Raji (cell line): ENCODE measurements around the gene BIRC3.

Experiments
- POLR2A ChIP-seq: IDR thresholded peaks from 2 replicates; pipeline ENCODE4 v1.6.1; 2011; ENCODE audit warnings: low read depth, low read length, control low read depth; ENCODE audit not compliant: insufficient read depth

Gene BIRC3

GRCh38 chr11:102312667-102313066, 4.6 kb upstream of the BIRC3 start:
- TF ChIP-seq POLR2A: no peak

- TF ChIP-seq POLR2A: no peak
Observed at GRCh38 chr11:102313238-102313940, 3.9 kb upstream of the BIRC3 start.

- TF ChIP-seq POLR2A: no peak
Observed at GRCh38 chr11:102314784-102315183, 2.5 kb upstream of the BIRC3 start.

- no peak for TF ChIP-seq POLR2A
Observed at GRCh38 chr11:102316346-102316904, 859 bp upstream of the BIRC3 start.

GRCh38 chr11:102317768-102318103, 452 bp downstream of the BIRC3 start:
- no peak for TF ChIP-seq POLR2A

- peak; percentile 50; the same call in 1 of the 2 replicates for TF ChIP-seq POLR2A
Observed at GRCh38 chr11:102318469-102318868, 1.2 kb downstream of the BIRC3 start.

GRCh38 chr11:102319544-102319943, 2.3 kb downstream of the BIRC3 start:
- no peak; the same call in 1 of the 2 replicates for TF ChIP-seq POLR2A

GRCh38 chr11:102320188-102320587, 2.9 kb downstream of the BIRC3 start:
- 0 out of 2 replicates have a peak, but pooled peaks have one; percentile 12 for TF ChIP-seq POLR2A

- no peak for TF ChIP-seq POLR2A
Observed at GRCh38 chr11:102320679-102321078, 3.4 kb downstream of the BIRC3 start.

GRCh38 chr11:102322560-102322959, 5.3 kb downstream of the BIRC3 start:
- TF ChIP-seq POLR2A: no peak

GRCh38 chr11:102323542-102324251, 6.4 kb downstream of the BIRC3 start:
- no peak for TF ChIP-seq POLR2A

GRCh38 chr11:102325088-102325487, 7.8 kb downstream of the BIRC3 start:
- no peak for TF ChIP-seq POLR2A

GRCh38 chr11:102328748-102329147, 11.5 kb downstream of the BIRC3 start:
- TF ChIP-seq POLR2A: no peak

- TF ChIP-seq POLR2A: no peak
Observed at GRCh38 chr11:102330231-102330630, 12.9 kb downstream of the BIRC3 start.

- no peak for TF ChIP-seq POLR2A
Observed at GRCh38 chr11:102331341-102331740, 14.1 kb downstream of the BIRC3 start.

GRCh38 chr11:102332611-102332994, 15.3 kb downstream of the BIRC3 start:
- no peak for TF ChIP-seq POLR2A
